Measurements from ENCODE around the gene CIAO1.

GRCh38 chr2:96248624-96249023 is 17.4 kb upstream of the CIAO1 start:
- no peak for TF ChIP-seq POU5F1 (IDR thresholded peaks at IDR 0.05; ENCODE audit: low read depth, low read length)
- no peak for TF ChIP-seq POLR2A (IDR thresholded peaks at IDR 0.05; ENCODE audit: control extremely low read depth in 1 of 2, low read depth in 2 of 2, low read length in 2 of 2)

Measured in H1 (cell line).